AG04450 (cell line): ENCODE data around the gene SOS1. TPM values are rescaled to one million over a fixed set of nuclear protein-coding genes. Genes with fewer than 3 reads are reported as not detected.

ENCODE experiments used
- CTCF ChIA-PET: fragments of 300-600, 350-600 bp; formaldehyde crosslinking; extraction: SDS; loops from one replicate; lab custom pipeline; 2022; ENCODE audit warnings: antibody characterized with exemption, inconsistent platforms; lab: Charles Lee
- POLR2A ChIA-PET: fragments of 350-600 bp; formaldehyde crosslinking; extraction: SDS; loops from one replicate; lab custom pipeline; 2021; ENCODE audit warnings: antibody characterized with exemption, inconsistent platforms; lab: Yijun Ruan, JAX
- DNase-seq: peaks from one replicate; pipeline ENCODE4 v3.0.0-alpha.2; 2011; ENCODE audit warnings: low read depth, low spot score
- H3K27ac ChIP-seq: one replicate; pipeline ENCODE4 v1.5.1; 2012; ENCODE audit warnings: low read depth, low read length, control low read depth
- H3K27me3 ChIP-seq: one replicate; pipeline ENCODE4 v1.6.0; 2012; ENCODE audit warnings: low read length; ENCODE audit not compliant: control insufficient read depth, insufficient read depth
- H3K4me3 ChIP-seq: 2 replicates; pipeline ENCODE4 v1.5.1; 2011; ENCODE audit warnings: mild to moderate bottlenecking, low read depth, low read length, control low read depth
- H3K9me3 ChIP-seq: 2 replicates; pipeline ENCODE4 v1.5.1; 2012; ENCODE audit warnings: low read length; ENCODE audit not compliant: control insufficient read depth, insufficient read depth
- CTCF ChIP-seq: IDR thresholded peaks from 2 replicates; pipeline ENCODE4 v1.5.1; 2011; ENCODE audit warnings: low read depth, low read length, control low read depth, inconsistent platforms
- polyA plus RNA-seq: library from polyadenylated mRNA; depleted of rRNA; stranded (reverse); fragments of >200 nt; gene quantifications from 2 replicates; pipeline ENCODE4 v1.2.3, GENCODE V29; 2011

The SOS1 gene
- polyA plus RNA-seq, 1 experiment = 42.2 TPM

GRCh38 chr2:39124000-39124745 is 3.3 kb upstream of the SOS1 start:
- Histone ChIP-seq H3K4me3 (peak overlapping the region; percentile 87), H3K27ac (peak overlapping the region; percentile 82), H3K9me3 (no peaks in the 10 kb centered on the region), H3K27me3 (no peaks in the 10 kb centered on the region)
- TF ChIP-seq CTCF = peak; percentile 52
- CTCF ChIA-PET = interaction anchor here (0.6 to 3.6 kb wide), 12 partner anchors 8 to 387 kb away, joined by 3 to 33 read pairs (median 5); no protein-coding TSS in a partner anchor
- POLR2A ChIA-PET = interaction anchor here (0.6 to 1.0 kb wide), 2 partner anchors 71 to 373 kb away, joined by 4 to 5 read pairs; partner anchors contain the start of gene SRSF7
- peak; percentile 86 for DNase-seq

DNA sequence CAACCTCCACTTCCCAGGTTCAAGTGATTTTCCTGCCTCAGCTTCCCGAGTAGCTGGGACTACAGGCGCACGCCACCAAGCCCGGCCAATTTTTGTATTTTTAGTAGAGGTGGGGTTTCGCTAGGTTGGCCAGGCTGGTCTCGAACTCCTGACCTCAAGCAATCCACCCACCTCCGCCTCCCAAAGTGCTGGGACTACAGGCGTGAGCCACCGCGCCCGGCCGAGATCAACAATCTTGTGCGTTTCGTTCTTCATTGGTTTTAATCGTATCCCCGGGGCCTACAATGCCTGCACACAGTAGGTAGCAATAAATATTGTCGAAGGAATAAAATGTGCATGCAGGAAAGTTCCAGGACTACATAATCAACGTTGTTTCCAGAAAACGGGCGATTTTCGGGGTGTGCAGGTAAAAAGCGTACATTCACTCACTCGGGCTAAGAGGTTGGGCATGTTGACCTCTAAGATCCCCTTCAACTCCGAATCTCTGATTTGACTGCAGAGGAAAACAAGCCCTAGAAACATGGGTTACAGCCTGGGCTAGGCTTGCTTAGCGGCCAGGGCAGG is 2.7 kb upstream of the SOS1 start:
- POLR2A ChIA-PET = interaction anchor here (0.6 to 1.0 kb wide), 2 partner anchors 72 to 372 kb away, joined by 4 to 5 read pairs; partner anchors contain the start of gene SRSF7
- Histone ChIP-seq H3K9me3 (no peaks in the 10 kb centered on the region), H3K4me3 (peak overlapping the region; percentile 87), H3K27me3 (no peaks in the 10 kb centered on the region), H3K27ac (peak overlapping the region; percentile 82)
- no peak for TF ChIP-seq CTCF
- CTCF ChIA-PET = interaction anchor here (0.8 to 3.6 kb wide), 7 partner anchors 10 to 106 kb away, joined by 3 to 33 read pairs (median 5); no protein-coding TSS in a partner anchor
- DNase-seq = no peak

- no peak for DNase-seq
- TF ChIP-seq CTCF = no peak
- ChIA-PET CTCF (interaction anchor here (1.6 kb wide), 1 partner anchor 108 kb away, joined by 7 read pairs; no protein-coding TSS in a partner anchor), POLR2A (interaction anchor here (1.2 to 1.8 kb wide), 2 partner anchors 27 to 108 kb away, joined by 5 to 7 read pairs; no protein-coding TSS in a partner anchor)
- Histone ChIP-seq H3K27ac (peak overlapping the region; percentile 93), H3K27me3 (no peaks in the 10 kb centered on the region), H3K9me3 (no peaks in the 10 kb centered on the region), H3K4me3 (peak overlapping the region; percentile 68)
Observed at GRCh38 chr2:39121523-39122063, 742 bp upstream of the SOS1 start.

- TF ChIP-seq CTCF = no peak
- CTCF ChIA-PET = interaction anchor here (0.6 to 2.1 kb wide), 3 partner anchors 84 to 109 kb away, joined by 4 to 12 read pairs (median 7); no protein-coding TSS in a partner anchor
- Histone ChIP-seq H3K9me3 (no peaks in the 10 kb centered on the region), H3K27ac (no peak overlapping the region), H3K4me3 (peak overlapping the region; percentile 68), H3K27me3 (no peaks in the 10 kb centered on the region)
- DNase-seq = no peak
- POLR2A ChIA-PET = interaction anchor here (0.7 to 1.8 kb wide), 8 partner anchors 10 to 109 kb away, joined by 3 to 7 read pairs (median 4); no protein-coding TSS in a partner anchor
Observed at GRCh38 chr2:39120521-39120770, 405 bp downstream of the SOS1 start.
